Pancreas (tissue), 10 donors: ENCODE results near the gene PLEKHM3. TPM values are rescaled to one million over a fixed set of nuclear protein-coding genes. Genes with fewer than 3 reads are reported as not detected.
A peak's percentile ranks its signal among the peaks of the same experiment; 100 is the strongest.

ENCODE experiments used
- ATAC-seq, 4 donors: fragments of 200-7000 bp; cut with Tn5 transposase; one replicate each; pipeline versions ENCODE4 v1.8.0 to v1.9.1; 2020; ENCODE audit warnings: mild to moderate bottlenecking in 4 of 4, moderate library complexity in 4 of 4
- DNase-seq, 6 donors: peaks; one replicate each; pipeline ENCODE4 v3.0.0-alpha.2; 2020
- FAIRE-seq: peaks from 2 replicates; lab custom pipeline; 2012; peaks lifted over from hg19 to GRCh38; lab: Jason Lieb, UNC
- H3K27ac ChIP-seq, 4 donors: fragments of 200-600 bp; sonication (generic); 1 replicate in 3 of 4; 2 replicates in 1 of 4; pipeline versions ENCODE4 v1.5.0 to v1.8.0; 2020
- H3K27me3 ChIP-seq, 4 donors: fragments of 200-600 bp; one replicate each; pipeline ENCODE4 v1.8.0; 2021
- H3K36me3 ChIP-seq, 3 donors: fragments of 200-600 bp; sonication (generic) in 1 of 3; one replicate each; pipeline versions ENCODE4 v1.5.0 to v1.8.0; 2020 to 2021
- H3K4me1 ChIP-seq, 3 donors: fragments of 200-600 bp; one replicate each; pipeline ENCODE4 v1.8.0; 2021
- H3K4me3 ChIP-seq, 4 donors: fragments of 200-600 bp; sonication (generic) in 2 of 4; one replicate each; pipeline versions ENCODE4 v1.5.0 to v1.8.0; 2020 to 2021
- H3K9me3 ChIP-seq, 4 donors: fragments of 200-600 bp; one replicate each; pipeline ENCODE4 v1.8.0; 2021
- WGBS, 2 donors: extraction: QIAGEN DNeasy Blood & Tissue Kit; methylation state at CpG; one replicate each; pipeline ENCODE4 v1.1.7; 2013; 5-methylcytosine and 5-hydroxymethylcytosine counted together
- intact Hi-C, 3 donors: fragments of 100-400 bp; cut with DNase I; formaldehyde crosslinking; loops; one replicate each; pipeline versions ENCODE4 v1.11.1 to v1.14.2; 2022
- polyA plus RNA-seq, 2 donors: library from polyadenylated mRNA; stranded (reverse); fragments of 200-250 nt; gene quantifications; one replicate each; pipeline ENCODE4 v1.2.3, GENCODE V29; 2013
- total RNA-seq, 6 donors: library from RNA; stranded (reverse); fragmentation: NEBNext Ultra II Directional in 4 of 6; extraction: Animal tissue kit (Norgen Biotek cat#: 25700) in 4 of 6; gene quantifications; one replicate each; pipeline versions ENCODE4 v1.2.1 to v1.2.4, GENCODE V29; 2021 to 2023
- TF ChIP-seq, protein P1 (sequence below), 4 donors: fragments of 200-600 bp; sonication (generic) in 3 of 4; IDR thresholded peaks; one replicate each; pipeline versions ENCODE4 v1.5.0 to v1.8.0; 2021; ENCODE audit warnings: antibody characterized with exemption in 4 of 4
- donor health status: healthy with polysubstance abuse.
- donor health status: DM: no; HTN: no; CAD: no; lungs with moderate emphysema.
- donor health status: DM: no; HTN: no; CAD: no.
- donor health status: control.
- donor health status: control.
- donor health status: Bipolar disorder and iron deficiency.
- donor health status: DM: yes; HTN: yes; CAD: no.
- donor health status: DM: no; HTN: no; CAD: no.
- donor health status: DM: no; HTN: no; CAD: no.
- donor health status: DM: yes; HTN: yes; CAD: no.

Gene PLEKHM3
- total and polyA plus RNA-seq, 8 donors, result 3.0 to 10.2 (median 5.4) TPM

DNA sequence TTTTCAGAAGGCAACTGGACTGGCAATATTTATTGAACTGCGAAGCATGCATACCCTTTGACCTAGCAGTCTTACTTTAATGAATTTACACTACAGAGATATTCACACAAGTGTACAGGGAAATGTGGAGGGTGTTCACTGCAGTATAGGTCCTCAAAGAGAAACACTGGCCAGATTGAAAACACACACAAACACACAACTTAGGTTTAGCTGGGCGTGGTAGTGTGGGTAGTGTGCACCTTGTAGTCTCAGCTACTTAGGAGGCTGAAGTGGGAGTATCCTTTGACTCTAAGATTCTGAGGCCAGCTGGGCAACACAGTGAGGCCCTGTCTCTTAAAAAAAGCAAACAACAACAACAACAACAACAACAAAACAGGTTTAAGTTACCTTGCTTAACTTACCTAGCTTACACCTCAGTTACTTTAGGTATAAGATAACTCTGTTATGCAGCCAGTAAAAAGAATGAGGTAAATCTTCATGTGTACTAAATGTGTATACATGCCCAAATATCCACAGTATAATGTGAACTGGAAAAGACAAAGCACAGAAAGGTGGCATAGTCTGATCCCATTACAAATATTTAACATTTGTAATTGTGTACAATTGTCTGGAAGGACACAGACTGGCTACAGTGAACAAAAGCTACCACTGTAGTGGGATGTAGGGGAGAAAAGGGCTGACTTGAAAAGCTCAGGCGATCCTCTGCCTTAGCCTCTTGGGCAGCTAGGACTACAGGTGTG lies 149.7 kb downstream of the PLEKHM3 start:
- Histone ChIP-seq H3K27ac (no peak overlapping the region), H3K9me3 (no peaks in the 10 kb centered on the region), H3K36me3 (no peaks in the 10 kb centered on the region), H3K4me1 (peaks cover 0 to 20% (median 12%) of the 10 kb centered on the region in 3 donors), H3K4me3 (no peak overlapping the region), H3K27me3 (no peaks in the 10 kb centered on the region)
- TF ChIP-seq, protein P1, sequence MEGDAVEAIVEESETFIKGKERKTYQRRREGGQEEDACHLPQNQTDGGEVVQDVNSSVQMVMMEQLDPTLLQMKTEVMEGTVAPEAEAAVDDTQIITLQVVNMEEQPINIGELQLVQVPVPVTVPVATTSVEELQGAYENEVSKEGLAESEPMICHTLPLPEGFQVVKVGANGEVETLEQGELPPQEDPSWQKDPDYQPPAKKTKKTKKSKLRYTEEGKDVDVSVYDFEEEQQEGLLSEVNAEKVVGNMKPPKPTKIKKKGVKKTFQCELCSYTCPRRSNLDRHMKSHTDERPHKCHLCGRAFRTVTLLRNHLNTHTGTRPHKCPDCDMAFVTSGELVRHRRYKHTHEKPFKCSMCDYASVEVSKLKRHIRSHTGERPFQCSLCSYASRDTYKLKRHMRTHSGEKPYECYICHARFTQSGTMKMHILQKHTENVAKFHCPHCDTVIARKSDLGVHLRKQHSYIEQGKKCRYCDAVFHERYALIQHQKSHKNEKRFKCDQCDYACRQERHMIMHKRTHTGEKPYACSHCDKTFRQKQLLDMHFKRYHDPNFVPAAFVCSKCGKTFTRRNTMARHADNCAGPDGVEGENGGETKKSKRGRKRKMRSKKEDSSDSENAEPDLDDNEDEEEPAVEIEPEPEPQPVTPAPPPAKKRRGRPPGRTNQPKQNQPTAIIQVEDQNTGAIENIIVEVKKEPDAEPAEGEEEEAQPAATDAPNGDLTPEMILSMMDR (IDR thresholded peaks at IDR 0.05), result no peak
- ATAC-seq (no peak), DNase-seq (no peak), FAIRE-seq (no peak)
- intact Hi-C loops, result no loop called here
- WGBS, 2 donors, result 96 to 99% methylated on average over 3 of the region's 3 CpGs

DNA sequence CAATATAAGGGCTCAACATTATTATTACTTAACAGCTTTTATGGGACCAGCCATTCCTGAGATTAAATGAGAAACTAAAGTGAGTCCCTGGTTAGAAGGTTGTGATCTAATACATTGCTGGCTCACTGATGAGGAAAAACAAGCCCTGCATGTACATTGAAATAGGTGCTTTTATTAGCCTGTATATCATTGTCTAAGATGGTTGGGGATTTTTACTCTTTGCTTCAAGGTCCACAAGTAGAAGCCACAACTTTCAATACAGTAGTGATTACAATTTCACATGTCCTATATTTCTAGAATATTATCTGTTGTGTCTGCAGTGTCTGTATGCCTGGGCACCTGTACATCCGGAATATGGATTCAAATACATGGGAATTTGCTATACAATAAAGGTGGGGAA lies 151.5 kb downstream of the PLEKHM3 start:
- Histone ChIP-seq H3K36me3 (no peaks in the 10 kb centered on the region), H3K27me3 (no peaks in the 10 kb centered on the region), H3K9me3 (no peaks in the 10 kb centered on the region), H3K4me1 (peaks cover 0 to 34% (median 29%) of the 10 kb centered on the region in 3 donors), H3K27ac (no peak overlapping the region), H3K4me3 (no peak overlapping the region)
- DNase-seq (no peak), ATAC-seq (no peak), FAIRE-seq (no peak)
- 94 to 100% methylated on average over 1 of the region's 1 CpG for WGBS, 2 donors
- intact Hi-C loops, result no loop called here
- TF ChIP-seq, protein P1 (IDR thresholded peaks at IDR 0.05), result no peak

DNA sequence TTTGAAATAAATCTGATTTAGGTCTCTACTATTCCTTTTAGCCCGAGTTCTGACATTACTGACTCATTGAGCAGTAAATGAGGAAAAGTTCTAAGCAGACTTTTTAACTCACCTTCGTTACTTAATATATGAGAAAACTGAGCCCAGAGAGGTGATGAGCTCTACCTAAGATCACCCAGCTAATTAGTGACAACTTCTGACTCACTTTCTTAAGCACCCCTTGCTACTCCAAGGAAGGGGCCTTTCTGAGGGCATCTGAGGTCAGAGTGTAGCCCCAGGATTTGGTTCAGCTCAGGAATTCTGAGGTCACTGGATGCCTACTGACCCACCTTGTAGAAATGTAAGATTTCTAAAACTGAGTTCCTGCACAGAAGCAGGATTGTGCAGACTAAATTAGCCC lies 153.4 kb downstream of the PLEKHM3 start:
- Histone ChIP-seq H3K4me1 (peaks cover 0 to 32% (median 24%) of the 10 kb centered on the region in 3 donors), H3K27me3 (no peaks in the 10 kb centered on the region), H3K9me3 (no peaks in the 10 kb centered on the region), H3K27ac (no peak overlapping the region), H3K4me3 (no peak overlapping the region), H3K36me3 (no peaks in the 10 kb centered on the region)
- 92 to 96% methylated on average over 2 of the region's 2 CpGs for WGBS, 2 donors
- intact Hi-C loops, result no loop called here
- FAIRE-seq (no peak), DNase-seq (no peak), ATAC-seq (no peak)
- TF ChIP-seq, protein P1 (IDR thresholded peaks at IDR 0.05), result no peak

DNA sequence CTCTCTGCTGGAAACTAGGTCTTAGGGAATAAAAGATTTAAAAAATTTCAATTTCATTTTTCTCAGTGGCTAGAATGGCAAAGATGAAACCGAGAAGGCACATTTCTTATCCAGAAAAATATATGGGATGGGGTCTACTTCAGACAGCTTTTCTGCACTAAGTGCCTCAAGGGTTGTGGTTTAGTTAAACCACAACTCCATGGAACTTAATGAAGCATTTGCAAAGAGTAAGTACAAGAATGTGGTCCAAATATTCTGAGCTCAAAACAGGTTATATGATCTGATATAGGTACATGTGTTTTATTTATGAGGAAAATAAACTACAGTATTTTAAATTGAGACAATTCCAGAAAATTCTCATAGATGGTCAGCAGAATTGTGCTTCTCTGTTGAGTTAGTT lies 153.8 kb downstream of the PLEKHM3 start:
- 100% methylated on average over 1 of the region's 1 CpG for WGBS, 2 donors
- H3K9me3 ChIP-seq, result no peaks in the 10 kb centered on the region
- DNase-seq (no peak), FAIRE-seq (no peak), ATAC-seq (no peak)
- H3K4me3 ChIP-seq, result no peak overlapping the region
- no peaks in the 10 kb centered on the region for H3K36me3 ChIP-seq
- TF ChIP-seq, protein P1 (IDR thresholded peaks at IDR 0.05), result no peak
- H3K4me1 ChIP-seq, result peaks cover 0 to 28% (median 20%) of the 10 kb centered on the region in 3 donors
- H3K27ac ChIP-seq, result no peak overlapping the region
- H3K27me3 ChIP-seq, result no peaks in the 10 kb centered on the region
- intact Hi-C loops, result no loop called here

DNA sequence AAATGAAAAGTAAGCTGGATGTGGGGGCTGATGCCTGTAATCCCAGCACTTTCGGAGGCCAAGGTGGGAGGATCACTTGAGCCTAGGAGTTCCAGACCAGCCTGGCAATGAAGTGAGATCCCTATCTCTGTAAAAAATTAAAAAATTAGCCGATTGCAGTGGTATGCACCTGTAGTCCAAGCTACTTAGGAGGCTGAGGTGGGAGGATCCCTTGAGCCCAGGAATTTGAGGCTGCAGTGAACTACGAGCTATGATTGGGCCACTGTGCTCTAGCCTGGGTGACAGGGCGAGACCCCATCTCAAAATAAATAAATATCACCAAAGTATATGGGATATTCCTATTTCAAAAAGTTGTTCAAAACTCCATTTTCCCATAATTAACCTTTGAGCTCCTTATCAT lies 154.5 kb downstream of the PLEKHM3 start:
- no peaks in the 10 kb centered on the region for H3K9me3 ChIP-seq
- FAIRE-seq (no peak), DNase-seq (no peak), ATAC-seq (no peak)
- no peaks in the 10 kb centered on the region for H3K27me3 ChIP-seq
- intact Hi-C loops, result no loop called here
- TF ChIP-seq, protein P1 (IDR thresholded peaks at IDR 0.05), result no peak
- no peaks in the 10 kb centered on the region for H3K36me3 ChIP-seq
- no peak overlapping the region for H3K4me3 ChIP-seq
- H3K27ac ChIP-seq, result peak overlapping the region in 1 of 4 donors; percentile 67
- H3K4me1 ChIP-seq, result peaks cover 0 to 22% (median 17%) of the 10 kb centered on the region in 3 donors
- WGBS, 2 donors, result 91 to 95% methylated on average over 4 of the region's 4 CpGs
